Spleen (tissue), 13 donors: ENCODE results near the gene MUTYH. TPM values are rescaled to one million over a fixed set of nuclear protein-coding genes. Genes with fewer than 3 reads are reported as not detected.
"Not testable (repeated sequence)": the region's sequence is repeated elsewhere in the genome, so short reads cannot be mapped to it uniquely, and the experiment has no call there.

ENCODE experiments used
- DNase-seq: peaks from one replicate; pipeline ENCODE4 v3.0.0-alpha.2; 2020
- H3K27ac ChIP-seq, 8 donors: fragments of 200-600 bp; sonication (generic) in 7 of 8; 1 replicate in 4 of 8; 2 replicates in 4 of 8; pipeline versions ENCODE4 v1.5.0 to v1.8.0; 2016 to 2021; ENCODE audit warnings: inconsistent platforms in 4 of 8, mild to moderate bottlenecking in 4 of 8, moderate library complexity in 1 of 8
- H3K27me3 ChIP-seq, 7 donors: fragments of 200-600 bp; sonication (generic) in 6 of 7; replicated peaks in 1 of 7; 1 replicate in 4 of 7; 2 replicates in 3 of 7; pipeline versions ENCODE4 v1.5.0 to v1.8.0; 2016 to 2021; ENCODE audit warnings: inconsistent platforms in 3 of 7, mild to moderate bottlenecking in 1 of 7
- H3K36me3 ChIP-seq, 6 donors: fragments of 200-600 bp; sonication (generic) in 5 of 6; 1 replicate in 4 of 6; 2 replicates in 2 of 6; pipeline versions ENCODE4 v1.5.0 to v1.8.0; 2016 to 2021; ENCODE audit warnings: inconsistent platforms in 2 of 6
- H3K4me1 ChIP-seq, 6 donors: fragments of 200-600 bp; sonication (generic) in 5 of 6; 1 replicate in 3 of 6; 2 replicates in 3 of 6; pipeline versions ENCODE4 v1.5.0 to v1.8.0; 2016 to 2021; ENCODE audit warnings: inconsistent platforms in 3 of 6
- H3K4me3 ChIP-seq, 8 donors: fragments of 200-600 bp; sonication (generic) in 7 of 8; 1 replicate in 4 of 8; 2 replicates in 4 of 8; pipeline versions ENCODE4 v1.5.0 to v1.8.0; 2016 to 2021; ENCODE audit warnings: inconsistent platforms in 4 of 8, mild to moderate bottlenecking in 4 of 8, moderate library complexity in 2 of 8
- H3K9me3 ChIP-seq, 8 donors: fragments of 200-600 bp; sonication (generic) in 7 of 8; 1 replicate in 4 of 8; 2 replicates in 4 of 8; pipeline versions ENCODE4 v1.5.0 to v1.8.0; 2016 to 2021; ENCODE audit warnings: inconsistent platforms in 4 of 8
- CTCF ChIP-seq, 11 experiments: fragments of 200-600 bp in 7 of 11; fragments of 450-650 bp in 4 of 11; sonication (generic) in 4 of 11; IDR thresholded peaks in 8 of 11; conservative IDR thresholded peaks in 3 of 11; 1 replicate in 7 of 11; 2 replicates in 4 of 11; pipeline versions ENCODE4 v1.4.0 to v1.8.0; 2016 to 2021; ENCODE audit warnings: antibody characterized with exemption in 11 of 11, inconsistent platforms in 4 of 11, mild to moderate bottlenecking in 1 of 11
- POLR2A ChIP-seq, 3 donors: fragments of 450-650 bp; IDR thresholded peaks; one replicate each; pipeline ENCODE4 v1.5.1; 2017; ENCODE audit warnings: antibody characterized with exemption in 3 of 3, mild to moderate bottlenecking in 1 of 3
- POLR2AphosphoS5 ChIP-seq, 3 donors: sonication (generic); formaldehyde crosslinking; IDR thresholded peaks; one replicate each; pipeline ENCODE4 v1.5.1; 2017; ENCODE audit warnings: antibody characterized with exemption in 3 of 3
- WGBS, 5 donors: extraction: QIAGEN DNeasy Blood & Tissue Kit in 3 of 5; methylation state at CpG; one replicate each; pipeline versions ENCODE4 v1.1.5 to v1.1.7; 2013 to 2018; 5-methylcytosine and 5-hydroxymethylcytosine counted together
- intact Hi-C: fragments of 100-400 bp; cut with DNase I; formaldehyde crosslinking; loops from one replicate; pipeline ENCODE4 v1.15.0; 2023; ENCODE audit warnings: low total_unique reads
- long read RNA-seq, 2 donors: transcript quantifications; one replicate each; lab custom pipeline, GENCODE V29; 2026
- polyA plus RNA-seq, 3 donors: library from polyadenylated mRNA; stranded (reverse); fragments of 200-250 nt; gene quantifications; one replicate each; pipeline ENCODE4 v1.2.1, GENCODE V29; 2013
- total RNA-seq, 7 donors: library from RNA; depleted of rRNA in 3 of 7; stranded (reverse); fragments of >200 nt in 3 of 7; fragmentation: NEBNext Ultra II Directional in 4 of 7; extraction: Animal tissue kit (Norgen Biotek cat#: 25700) in 4 of 7; gene quantifications; one replicate each; pipeline versions ENCODE4 v1.1.0 to v1.2.1, GENCODE V29; 2016 to 2021
- donor health status: healthy with polysubstance abuse.
- donor health status: DM: no; HTN: no; CAD: no; lungs with moderate emphysema.
- donor health status: DM: no; HTN: no; CAD: no.
- donor health status: Bipolar disorder and iron deficiency.
- donor health status: healthy.
- donor health status: DM: no; HTN: no; CAD: no.
- donor health status: DM: yes; HTN: yes; CAD: no.

Gene MUTYH
- 10 to 100 TPM; 26.3 to 41.1 (median 36.4) TPM for total RNA-seq
- 10 to 100 TPM; 25.4 to 46.9 (median 37.9) TPM for polyA plus RNA-seq
- long read RNA-seq, donor 1, partial matches to known transcripts: 15 of 24 reads
- long read RNA-seq, donor 1, other reads (novel, unspliced or antisense): 5 of 24 reads
- long read RNA-seq, donor 2, partial matches to known transcripts: 0 of 2 reads
- long read RNA-seq, donor 2, other reads (novel, unspliced or antisense): 0 of 2 reads

GRCh38 chr1:45339789-45340558 is at the start of gene MUTYH, which contains the start of gene TOE1:
TSS of gene MUTYH (minus strand) at chr1:45340440. CDS start at chr1:45334505, 5,935 bp downstream.
TSS of gene TOE1 (plus strand) at chr1:45340170. CDS start at chr1:45340253, 83 bp downstream.
- Histone ChIP-seq H3K9me3 (no peaks in the 10 kb centered on the region), H3K4me3 (peak within 1 kb of the TSS; percentile 69 to 95 (median 84)), H3K4me1 (peaks cover 23 to 56% (median 40%) of the 10 kb centered on the region in 6 donors), H3K27ac (peak within 1 kb of the TSS; percentile 94 to 99 (median 98)), H3K27me3 (no peaks in the 10 kb centered on the region), H3K36me3 (peaks cover 3 to 38% (median 32%) of the 10 kb centered on the region in 6 donors)
- TF ChIP-seq POLR2A (IDR thresholded peaks at IDR 0.05) (peak in 2 of 3 donors; percentile 5 to 56), POLR2AphosphoS5 (IDR thresholded peaks at IDR 0.05) (peak; percentile 91 to 96 (median 94)), CTCF (IDR thresholded peaks at IDR 0.05 in 8 of 11, conservative IDR thresholded peaks at IDR 0.05 in 3 of 11) (peak in 5 of 11 experiments; percentile 10 to 34 (median 17))
- peak; percentile 99 for DNase-seq
- WGBS, 5 donors: 0 to 1% (median 1%) methylated on average over 26 to 70 of the region's 70 CpGs
- intact Hi-C loops: no loop called here

- Histone ChIP-seq H3K27me3 (no peaks in the 10 kb centered on the region), H3K4me1 (no peaks in the 10 kb centered on the region), H3K27ac (no peak overlapping the region), H3K36me3 (peaks cover 0 to 5% (median 0%) of the 10 kb centered on the region in 6 donors), H3K4me3 (no peak overlapping the region), H3K9me3 (no peaks in the 10 kb centered on the region)
- intact Hi-C loops: no loop called here
- no peak for DNase-seq
- WGBS, 5 donors: 91 to 99% (median 97%) methylated on average over 3 of the region's 3 CpGs
- TF ChIP-seq POLR2AphosphoS5 (IDR thresholded peaks at IDR 0.05) (no peak), CTCF (IDR thresholded peaks at IDR 0.05 in 8 of 11, conservative IDR thresholded peaks at IDR 0.05 in 3 of 11) (no peak), POLR2A (IDR thresholded peaks at IDR 0.05) (no peak)
Measured at GRCh38 chr1:45386219-45386618, 46.0 kb upstream of the MUTYH start.

- Histone ChIP-seq H3K27me3 (no peaks in the 10 kb centered on the region), H3K9me3 (no peaks in the 10 kb centered on the region), H3K4me1 (no peaks in the 10 kb centered on the region), H3K36me3 (peaks cover 0 to 5% (median 0%) of the 10 kb centered on the region in 6 donors), H3K27ac (no peak overlapping the region), H3K4me3 (no peak overlapping the region)
- DNase-seq: no peak
- 87 to 96% (median 95%) methylated on average over 3 of the region's 3 CpGs for WGBS, 5 donors
- TF ChIP-seq POLR2AphosphoS5 (IDR thresholded peaks at IDR 0.05): no peak
- TF ChIP-seq POLR2A (IDR thresholded peaks at IDR 0.05): no peak
- no peak for TF ChIP-seq CTCF (IDR thresholded peaks at IDR 0.05 in 8 of 11, conservative IDR thresholded peaks at IDR 0.05 in 3 of 11)
- intact Hi-C loops: no loop called here
Measured at GRCh38 chr1:45385302-45385701, 45.1 kb upstream of the MUTYH start.

- H3K27ac ChIP-seq, H3K27me3 ChIP-seq, intact Hi-C loops, H3K4me3 ChIP-seq, H3K4me1 ChIP-seq, H3K36me3 ChIP-seq, H3K9me3 ChIP-seq, DNase-seq: not testable (repeated sequence)
- 84 to 96% (median 96%) methylated on average over 4 of the region's 4 CpGs for WGBS, 5 donors
Measured at GRCh38 chr1:45384213-45384612, 44.0 kb upstream of the MUTYH start.
